GM06990 (cell line): ENCODE results near the gene HAPLN1.

Experiments
- DNase-seq: peaks from one replicate; pipeline ENCODE4 v3.0.0-alpha.2; 2011; ENCODE audit not compliant: insufficient read length; ENCODE audit errors: extremely low read depth
- H3K27me3 ChIP-seq: replicated peaks from 2 replicates; pipeline ENCODE4 v1.6.0; 2011; ENCODE audit warnings: low read length; ENCODE audit not compliant: control insufficient read depth, insufficient read depth
- H3K36me3 ChIP-seq: 2 replicates; pipeline ENCODE4 v1.5.1; 2011; ENCODE audit warnings: low read length; ENCODE audit not compliant: control insufficient read depth, insufficient read depth
- H3K4me3 ChIP-seq: replicated peaks from 2 replicates; pipeline ENCODE4 v1.5.1; 2011; ENCODE audit warnings: low read depth, mild to moderate bottlenecking, control low read depth, low read length
- CTCF ChIP-seq: IDR thresholded peaks from 2 replicates; pipeline ENCODE4 v1.5.1; 2011; ENCODE audit warnings: low read length, control low read depth, mild to moderate bottlenecking, inconsistent platforms; ENCODE audit not compliant: insufficient read depth, poor library complexity, severe bottlenecking

HAPLN1 gene

GRCh38 chr5:83751201-83751600 is 30.5 kb upstream of the HAPLN1 start:
- Histone ChIP-seq H3K4me3 (no peak overlapping the region), H3K27me3 (no peaks in the 10 kb centered on the region), H3K36me3 (no peaks in the 10 kb centered on the region)
- DNase-seq, result no peak
- no peak for TF ChIP-seq CTCF

- Histone ChIP-seq H3K4me3 (no peak overlapping the region), H3K36me3 (no peaks in the 10 kb centered on the region)
- TF ChIP-seq CTCF, result no peak
Observed at GRCh38 chr5:83750749-83751148, 30.1 kb upstream of the HAPLN1 start.

GRCh38 chr5:83745816-83746215 is 25.2 kb upstream of the HAPLN1 start:
- TF ChIP-seq CTCF, result no peak
- DNase-seq, result no peak
- no peaks in the 10 kb centered on the region for H3K36me3 ChIP-seq
- no peak overlapping the region for H3K4me3 ChIP-seq
- no peaks in the 10 kb centered on the region for H3K27me3 ChIP-seq

More at GRCh38 chr5:83750749-83751148, 30.1 kb upstream of the HAPLN1 start:
- H3K27me3 ChIP-seq, result no peaks in the 10 kb centered on the region
- DNase-seq, result no peak

GRCh38 chr5:83744821-83745220 is 24.2 kb upstream of the HAPLN1 start:
- Histone ChIP-seq H3K36me3 (no peaks in the 10 kb centered on the region), H3K27me3 (no peaks in the 10 kb centered on the region), H3K4me3 (no peak overlapping the region)
- no peak for DNase-seq
- no peak for TF ChIP-seq CTCF

GRCh38 chr5:83742089-83742488 is 21.4 kb upstream of the HAPLN1 start:
- no peak for TF ChIP-seq CTCF
- DNase-seq, result no peak
- Histone ChIP-seq H3K4me3 (no peak overlapping the region), H3K36me3 (no peaks in the 10 kb centered on the region), H3K27me3 (no peaks in the 10 kb centered on the region)

GRCh38 chr5:83741571-83741970 is 20.9 kb upstream of the HAPLN1 start:
- no peak for TF ChIP-seq CTCF
- Histone ChIP-seq H3K4me3 (no peak overlapping the region), H3K27me3 (no peaks in the 10 kb centered on the region), H3K36me3 (no peaks in the 10 kb centered on the region)
- no peak for DNase-seq
